GM13977 (cell line): Measurements from ENCODE around the gene THRB.

Experiments
- DNase-seq: peaks from one replicate; pipeline ENCODE4 v3.0.0; 2012; ENCODE audit warnings: low spot score
- CTCF ChIP-seq: IDR thresholded peaks from 2 replicates; pipeline ENCODE4 v1.5.1; 2012; ENCODE audit warnings: mild to moderate bottlenecking, control low read depth; ENCODE audit not compliant: insufficient read depth; ENCODE audit errors: extremely low read depth, missing control alignments
- in situ Hi-C: fragments of 300-500 bp; cut with MboI; formaldehyde crosslinking; loops from one replicate; pipeline ENCODE4 v1.12.0; 2022; ENCODE audit warnings: low sequenced_read_pairs, low pct_unique_long_range_greater_than_20kb, mixed read lengths, inconsistent platforms; ENCODE audit not compliant: unreplicated experiment

THRB gene

GRCh38 chr3:24474862-24475261 is 19.8 kb downstream of the THRB start:
- in situ Hi-C loops = no loop called here

GRCh38 chr3:24472358-24472757 is 22.3 kb downstream of the THRB start:
- TF ChIP-seq CTCF = no peak
- in situ Hi-C loops = no loop called here
- DNase-seq = no peak

More at GRCh38 chr3:24474862-24475261, 19.8 kb downstream of the THRB start:
- DNase-seq = no peak
- no peak for TF ChIP-seq CTCF

- no peak for DNase-seq
- in situ Hi-C loops = no loop called here
Measured at GRCh38 chr3:24471486-24471885, 23.2 kb downstream of the THRB start.

GRCh38 chr3:24470277-24470676 is 24.4 kb downstream of the THRB start:
- no peak for DNase-seq
- in situ Hi-C loops = no loop called here
- no peak for TF ChIP-seq CTCF

More at GRCh38 chr3:24471486-24471885, 23.2 kb downstream of the THRB start:
- no peak for TF ChIP-seq CTCF

- in situ Hi-C loops = no loop called here
- no peak for TF ChIP-seq CTCF
- DNase-seq = no peak
Measured at GRCh38 chr3:24464389-24464788, 30.3 kb downstream of the THRB start.

GRCh38 chr3:24462737-24463136 is 31.9 kb downstream of the THRB start:
- TF ChIP-seq CTCF = no peak
- in situ Hi-C loops = no loop called here
- no peak for DNase-seq

- in situ Hi-C loops = no loop called here
- no peak for DNase-seq
- no peak for TF ChIP-seq CTCF
Measured at GRCh38 chr3:24460974-24461373, 33.7 kb downstream of the THRB start.
